Fibroblast of lung (primary cell): Measurements from ENCODE around the gene HOXA9. TPM values are rescaled to one million over a fixed set of nuclear protein-coding genes. Genes with fewer than 3 reads are reported as not detected.

Experiments
- DNase-seq, 2 donors: peaks; one replicate each; pipeline versions ENCODE4 v3.0.0 to v3.0.0-alpha.2; 2010; ENCODE audit warnings: low read depth in 2 of 2
- H2AFZ ChIP-seq: 2 replicates; pipeline ENCODE4 v1.5.1; 2012; ENCODE audit warnings: low read length, control low read depth, inconsistent platforms
- H3K27ac ChIP-seq: 2 replicates; pipeline ENCODE4 v1.5.1; 2011; ENCODE audit warnings: low read length, control low read depth; ENCODE audit not compliant: insufficient read depth
- H3K27me3 ChIP-seq: 2 replicates; pipeline ENCODE4 v1.5.1; 2011; ENCODE audit warnings: mild to moderate bottlenecking, low read length; ENCODE audit not compliant: control insufficient read depth, insufficient read depth
- H3K36me3 ChIP-seq: 2 replicates; pipeline ENCODE4 v1.5.1; 2011; ENCODE audit warnings: low read length; ENCODE audit not compliant: control insufficient read depth, insufficient read depth
- H3K4me1 ChIP-seq: 2 replicates; pipeline ENCODE4 v1.5.1; 2011; ENCODE audit warnings: low read length; ENCODE audit not compliant: control insufficient read depth, insufficient read depth; ENCODE audit errors: extremely low read depth
- H3K4me2 ChIP-seq: 2 replicates; pipeline ENCODE4 v1.5.1; 2011; ENCODE audit warnings: low read length, control low read depth; ENCODE audit not compliant: insufficient read depth; ENCODE audit errors: extremely low read depth
- H3K4me3 ChIP-seq, 4 experiments: fragments of 200-600 bp in 1 of 4; sonication (generic) in 1 of 4; replicated peaks in 1 of 4; 2 replicates each; pipeline ENCODE4 v1.5.1; 2011 to 2016; ENCODE audit warnings: low read length in 4 of 4, low read depth in 3 of 4, mild to moderate bottlenecking in 3 of 4, control low read depth in 2 of 4, inconsistent platforms in 1 of 4, mixed read lengths in 1 of 4; ENCODE audit not compliant: insufficient read depth in 1 of 4; ENCODE audit errors: control extremely low read depth in 1 of 4
- H3K79me2 ChIP-seq: 2 replicates; pipeline ENCODE4 v1.5.1; 2012; ENCODE audit warnings: mild to moderate bottlenecking, low read length, inconsistent platforms; ENCODE audit not compliant: control insufficient read depth, insufficient read depth
- H3K9ac ChIP-seq: 2 replicates; pipeline ENCODE4 v1.5.1; 2011; ENCODE audit warnings: mild to moderate bottlenecking, low read length, control low read depth; ENCODE audit not compliant: insufficient read depth
- H3K9me3 ChIP-seq: 2 replicates; pipeline ENCODE4 v1.5.1; 2012; ENCODE audit warnings: low read depth, low read length; ENCODE audit not compliant: control insufficient read depth, insufficient read depth
- H4K20me1 ChIP-seq: 2 replicates; pipeline ENCODE4 v1.5.1; 2011; ENCODE audit warnings: low read length; ENCODE audit not compliant: control insufficient read depth, insufficient read depth; ENCODE audit errors: extremely low read depth
- CTCF ChIP-seq, 2 donors: IDR thresholded peaks in 1 of 2; conservative IDR thresholded peaks in 1 of 2; 1 replicate in 1 of 2; 2 replicates in 1 of 2; pipeline ENCODE4 v1.5.1; 2011 to 2012; ENCODE audit warnings: low read length in 2 of 2, control low read depth in 1 of 2, inconsistent platforms in 1 of 2, low read depth in 1 of 2, mild to moderate bottlenecking in 1 of 2
- EZH2 ChIP-seq: IDR thresholded peaks from 2 replicates; pipeline ENCODE4 v1.5.1; 2012; ENCODE audit warnings: low read length, control low read depth, mild to moderate bottlenecking; ENCODE audit errors: missing control alignments
- polyA plus RNA-seq, 2 donors: library from polyadenylated mRNA; depleted of rRNA in 1 of 2; stranded (reverse) in 1 of 2; unstranded in 1 of 2; fragments of >200 nt; gene quantifications; 2 replicates each; pipeline ENCODE4 v1.2.1, GENCODE V29; 2011 to 2012; ENCODE audit warnings: missing spikeins in 1 of 2
- total RNA-seq: library from RNA; depleted of rRNA; stranded (reverse); fragments of >200 nt; gene quantifications from 2 replicates; pipeline ENCODE4 v1.2.1, GENCODE V29; 2014

HOXA9 gene
- total and polyA plus RNA-seq, 2 donors (not counting 1 experiment from before 2014, with no cell fraction given), result 0.08 TPM; not detected in 1

- H3K27me3 ChIP-seq, result peaks cover 11% of the 10 kb centered on the region
- H3K27ac ChIP-seq, result no peak overlapping the region
- no peaks in the 10 kb centered on the region for H3K79me2 ChIP-seq
- no peaks in the 10 kb centered on the region for H4K20me1 ChIP-seq
- no peak for TF ChIP-seq CTCF (conservative IDR thresholded peaks at IDR 0.05 in 1 of 2, IDR thresholded peaks at IDR 0.05 in 1 of 2; ENCODE audit: low read depth in 1 of 2, low read length in 2 of 2)
- no peak for TF ChIP-seq EZH2
- no peak overlapping the region for H2AFZ ChIP-seq
- H3K4me3 ChIP-seq, result no peak overlapping the region
- H3K36me3 ChIP-seq, result no peaks in the 10 kb centered on the region
- no peak for DNase-seq
- H3K9ac ChIP-seq, result no peak overlapping the region
- no peaks in the 10 kb centered on the region for H3K9me3 ChIP-seq
- no peak overlapping the region for H3K4me2 ChIP-seq
- H3K4me1 ChIP-seq, result peaks cover 4% of the 10 kb centered on the region
These were observed 5.8 kb downstream of the HOXA9 start for GRCh38 chr7:27159266-27160144.

GRCh38 chr7:27158436-27159265 is 6.7 kb downstream of the HOXA9 start:
- no peak overlapping the region for H3K4me2 ChIP-seq
- H4K20me1 ChIP-seq, result no peaks in the 10 kb centered on the region
- TF ChIP-seq EZH2 (no peak), CTCF (conservative IDR thresholded peaks at IDR 0.05 in 1 of 2, IDR thresholded peaks at IDR 0.05 in 1 of 2; ENCODE audit: low read depth in 1 of 2, low read length in 2 of 2) (no peak)
- H2AFZ ChIP-seq, result no peak overlapping the region
- H3K27me3 ChIP-seq, result peaks cover 4% of the 10 kb centered on the region
- H3K27ac ChIP-seq, result no peak overlapping the region
- no peak for DNase-seq
- no peaks in the 10 kb centered on the region for H3K79me2 ChIP-seq
- H3K4me3 ChIP-seq, result no peak overlapping the region
- H3K36me3 ChIP-seq, result no peaks in the 10 kb centered on the region
- H3K4me1 ChIP-seq, result peaks cover 4% of the 10 kb centered on the region
- no peaks in the 10 kb centered on the region for H3K9me3 ChIP-seq
- H3K9ac ChIP-seq, result no peak overlapping the region
